HG03521 (cell line): ENCODE data around the gene HLA-DMB.
"Not testable (repeated sequence)": the region's sequence is repeated elsewhere in the genome, so short reads cannot be mapped to it uniquely, and the experiment has no call there.

Experiments used
- ATAC-seq: cut with Tn5 transposase; IDR thresholded peaks from one replicate; pipeline ENCODE4 v1.9.1; 2021; ENCODE audit warnings: mild to moderate bottlenecking, moderate library complexity; ENCODE audit not compliant: unreplicated experiment

HLA-DMB gene

GRCh38 chr6:32952817-32953739 lies 12.2 kb upstream of the HLA-DMB start, which contains the start of gene HLA-DMA:
Gene HLA-DMA (minus strand): TSS chr6:32953097. CDS start chr6:32953036, 61 bp downstream.
- peak; percentile 82 for ATAC-seq

- ATAC-seq: no peak
These were observed 9.6 kb upstream of the HLA-DMB start for GRCh38 chr6:32950449-32950848.

- ATAC-seq: no peak
These were observed 9.2 kb upstream of the HLA-DMB start for GRCh38 chr6:32950010-32950409.

GRCh38 chr6:32949113-32949512 lies 8.3 kb upstream of the HLA-DMB start:
- no peak for ATAC-seq

GRCh38 chr6:32947552-32948465 lies 7.0 kb upstream of the HLA-DMB start:
- no peak for ATAC-seq

GRCh38 chr6:32946893-32947292 lies 6.1 kb upstream of the HLA-DMB start:
- no peak for ATAC-seq

GRCh38 chr6:32945953-32946352 lies 5.1 kb upstream of the HLA-DMB start:
- no peak for ATAC-seq

- ATAC-seq: no peak
These were observed 4.4 kb upstream of the HLA-DMB start for GRCh38 chr6:32945108-32945760.

- peak; percentile 38 for ATAC-seq
These were observed 3.2 kb upstream of the HLA-DMB start for GRCh38 chr6:32943864-32944649.

GRCh38 chr6:32942555-32943123 lies 1.8 kb upstream of the HLA-DMB start:
- ATAC-seq: not testable (repeated sequence)

GRCh38 chr6:32941214-32941768 lies 463 bp upstream of the HLA-DMB start:
- ATAC-seq: peak; percentile 38

GRCh38 chr6:32938494-32938893 lies 2.3 kb downstream of the HLA-DMB start:
- no peak for ATAC-seq

- no peak for ATAC-seq
These were observed 3.6 kb downstream of the HLA-DMB start for GRCh38 chr6:32937230-32937633.

- ATAC-seq: no peak
These were observed 4.3 kb downstream of the HLA-DMB start for GRCh38 chr6:32936239-32937152.

- no peak for ATAC-seq
These were observed 5.1 kb downstream of the HLA-DMB start for GRCh38 chr6:32935551-32936238.

- ATAC-seq: no peak
These were observed 7.2 kb downstream of the HLA-DMB start for GRCh38 chr6:32933661-32934085.

GRCh38 chr6:32932132-32932868 lies 8.5 kb downstream of the HLA-DMB start:
- no peak for ATAC-seq
